HG03558 (cell line): ENCODE measurements around the gene TTLL6.
"Not testable (repeated sequence)": the region's sequence is repeated elsewhere in the genome, so short reads cannot be mapped to it uniquely, and the experiment has no call there.

Source experiments
- ATAC-seq: cut with Tn5 transposase; IDR thresholded peaks from one replicate; pipeline ENCODE4 v1.9.1; 2021; ENCODE audit warnings: moderate number of reproducible peaks; ENCODE audit not compliant: unreplicated experiment; ENCODE audit errors: extremely low read depth

The TTLL6 gene

GRCh38 chr17:48816774-48817590 lies at the start of gene TTLL6:
TTLL6 (minus strand) TSS chr17:48817229; CDS start chr17:48817072, 157 bp downstream.
- no peak for ATAC-seq

- ATAC-seq = no peak
Observed at GRCh38 chr17:48860456-48860855, 43.4 kb upstream of the TTLL6 start.

DNA sequence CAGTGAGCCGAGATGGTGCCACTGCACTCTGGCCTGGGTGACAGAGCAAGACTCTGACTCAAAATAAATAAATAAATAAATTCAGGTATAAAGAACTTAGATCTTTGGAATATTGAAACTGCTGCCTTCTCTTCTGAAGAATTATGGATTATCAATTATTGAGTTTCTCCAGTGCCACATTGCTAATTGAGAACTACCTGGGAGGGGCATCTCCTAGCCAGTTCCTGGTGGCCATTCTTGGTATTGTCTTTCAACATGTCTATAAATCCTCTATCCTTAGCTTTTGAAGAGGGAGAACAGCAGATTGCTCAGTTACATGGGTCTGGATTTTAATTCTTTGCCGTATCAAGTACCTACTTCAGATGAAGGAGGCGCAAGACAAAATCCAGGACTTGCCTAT lies 43.0 kb upstream of the TTLL6 start:
- ATAC-seq = no peak

DNA sequence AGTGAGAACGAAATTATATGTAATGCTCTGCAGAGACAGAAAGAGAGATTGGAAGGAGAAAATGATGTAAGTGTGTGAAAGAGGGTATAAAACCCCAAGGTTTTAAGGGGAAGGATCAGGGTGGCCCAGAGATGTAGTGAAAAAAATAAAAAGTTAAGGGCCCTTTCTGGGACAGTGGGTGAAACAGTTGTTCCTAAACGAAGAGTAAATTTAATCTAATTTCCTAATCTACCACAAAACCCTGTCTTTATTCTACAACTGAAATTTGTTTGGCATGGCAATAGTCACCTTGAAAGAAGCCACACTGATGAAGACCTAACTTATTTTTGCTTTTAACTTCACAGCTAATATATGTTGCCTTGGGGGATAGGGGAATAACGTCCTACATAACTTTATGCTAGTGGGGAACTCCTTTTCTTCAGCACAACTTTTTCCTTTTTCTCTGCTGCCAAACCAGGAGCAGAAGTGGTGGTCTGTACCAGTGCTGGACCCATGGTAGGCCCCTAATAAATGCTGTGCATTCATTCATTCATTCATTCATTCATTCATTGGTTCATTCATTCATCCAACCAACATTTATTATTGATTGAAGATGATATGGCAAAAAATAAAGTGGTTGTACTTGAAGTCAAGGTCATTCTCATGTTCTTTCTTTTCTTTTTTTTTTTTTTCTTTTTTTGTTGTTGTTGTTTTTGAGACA lies 39.2 kb upstream of the TTLL6 start:
- ATAC-seq = no peak

DNA sequence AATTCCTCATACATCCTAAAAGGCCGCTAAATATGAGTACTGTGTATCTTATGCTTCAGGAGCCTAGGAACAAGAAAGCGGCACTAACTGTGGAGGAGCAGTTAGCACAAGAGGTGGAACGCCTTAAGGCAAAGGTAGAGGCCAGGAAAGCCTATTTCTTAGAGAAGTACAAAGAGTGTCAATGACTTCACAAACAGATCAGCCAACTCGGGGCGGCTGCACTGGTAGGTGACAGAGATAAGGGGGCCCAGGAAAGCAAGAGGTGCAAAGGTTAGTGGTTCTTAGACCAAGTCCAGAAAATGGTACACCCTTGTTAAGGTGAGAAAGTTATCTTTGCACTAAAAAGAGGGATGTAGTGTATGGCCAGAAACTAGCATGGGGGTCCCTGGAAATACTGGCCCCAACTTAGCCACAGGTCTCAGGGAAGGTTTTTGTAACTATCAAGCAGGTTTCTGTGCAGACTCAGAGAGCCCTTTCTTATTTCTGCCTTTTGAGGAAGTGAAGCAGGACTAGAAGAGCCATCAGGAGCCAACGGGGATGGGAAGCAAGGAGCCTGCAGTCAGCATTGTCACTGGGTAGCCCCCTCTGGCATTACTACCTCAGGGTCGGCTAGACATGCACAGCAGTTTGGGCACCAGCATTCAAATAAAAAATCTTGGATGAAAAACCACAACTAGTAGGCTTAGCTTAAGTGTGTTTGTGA lies 37.9 kb upstream of the TTLL6 start:
- ATAC-seq = no peak

GRCh38 chr17:48850792-48851323 lies 33.8 kb upstream of the TTLL6 start:
- ATAC-seq = no peak

DNA sequence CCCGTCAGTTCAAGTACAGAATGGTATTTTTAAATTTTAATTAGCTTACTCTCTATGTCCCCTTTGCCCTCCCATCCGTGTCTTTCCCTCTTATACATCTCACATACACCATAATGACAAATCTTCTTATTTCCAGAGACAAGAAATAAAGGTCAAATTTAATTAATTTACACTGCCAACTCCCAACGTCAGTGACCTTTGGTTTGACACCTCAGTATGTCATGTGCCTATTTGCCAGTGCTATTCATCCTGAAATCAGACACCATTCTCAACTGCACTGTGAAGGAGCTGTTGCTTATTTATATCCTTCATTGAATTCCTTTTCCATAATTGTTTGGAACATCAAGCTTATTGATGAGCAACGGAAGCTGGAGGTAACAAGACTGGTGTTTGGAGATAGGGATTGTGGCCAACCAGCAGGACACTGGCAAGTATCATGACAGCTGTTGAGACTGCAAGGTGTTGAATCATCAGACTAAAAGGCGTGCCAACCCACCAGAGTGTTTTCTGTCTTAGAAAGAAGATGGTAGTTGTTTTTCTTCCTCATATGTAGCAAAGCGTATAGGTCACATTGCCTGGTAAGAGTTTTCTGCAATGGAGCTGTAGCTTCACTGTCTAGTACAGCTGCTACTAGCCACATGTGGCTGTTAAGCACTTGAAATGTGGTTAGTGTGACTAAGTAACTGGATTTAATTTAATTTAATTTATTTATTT lies 26.3 kb upstream of the TTLL6 start:
- no peak for ATAC-seq

DNA sequence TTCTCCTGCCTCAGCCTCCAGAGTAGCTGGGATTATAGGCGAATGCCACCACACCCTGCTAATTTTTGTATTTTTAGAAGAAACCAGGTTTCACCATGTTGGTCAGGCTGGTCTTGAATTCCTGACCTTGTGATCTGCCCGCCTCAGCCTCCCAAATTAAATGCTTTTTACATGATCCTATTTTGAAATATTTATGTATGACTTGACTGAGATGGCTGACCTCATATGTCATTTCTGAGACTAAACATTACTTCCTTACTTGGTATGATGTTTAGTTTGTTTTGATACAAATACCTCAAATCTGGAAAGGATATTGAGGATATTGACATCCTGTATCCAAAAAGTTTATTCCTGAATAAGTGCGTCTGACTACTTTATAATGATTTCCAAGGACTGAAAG lies 25.7 kb upstream of the TTLL6 start:
- ATAC-seq = no peak

GRCh38 chr17:48841395-48841831 lies 24.4 kb upstream of the TTLL6 start:
- peak; percentile 60 for ATAC-seq

GRCh38 chr17:48840441-48840840 lies 23.4 kb upstream of the TTLL6 start:
- no peak for ATAC-seq

- not testable (repeated sequence) for ATAC-seq
Observed at GRCh38 chr17:48837458-48837857, 20.4 kb upstream of the TTLL6 start.

DNA sequence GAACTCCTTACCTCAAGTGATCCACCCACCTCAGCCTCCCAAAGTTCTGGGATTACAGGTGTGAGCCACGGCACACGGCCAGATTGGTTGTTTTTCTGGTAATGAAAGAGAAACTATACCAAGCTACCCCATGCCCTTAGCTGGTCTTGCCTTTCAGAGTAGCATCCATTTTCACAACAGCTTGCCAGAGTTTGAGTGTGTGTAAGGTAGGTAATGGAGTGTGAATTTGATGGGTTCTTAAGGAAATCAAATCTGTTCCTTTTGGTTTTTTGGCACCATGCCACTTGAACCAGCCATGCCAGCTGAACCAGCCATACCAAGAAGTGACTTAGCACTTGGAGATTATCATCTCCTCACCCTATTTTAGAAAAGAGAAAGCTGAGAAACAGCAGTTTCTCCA lies 18.9 kb upstream of the TTLL6 start:
- ATAC-seq = no peak

GRCh38 chr17:48834973-48835372 lies 17.9 kb upstream of the TTLL6 start:
- no peak for ATAC-seq

- ATAC-seq = no peak
Observed at GRCh38 chr17:48831549-48831883, 14.5 kb upstream of the TTLL6 start.

GRCh38 chr17:48830840-48831548 lies 14.0 kb upstream of the TTLL6 start, which contains the start of gene CALCOCO2:
CALCOCO2 (plus strand) TSS chr17:48831035; CDS start chr17:48841708, 10,673 bp downstream.
- ATAC-seq = no peak

- ATAC-seq = no peak
Observed at GRCh38 chr17:48825446-48826381, 8.7 kb upstream of the TTLL6 start.

DNA sequence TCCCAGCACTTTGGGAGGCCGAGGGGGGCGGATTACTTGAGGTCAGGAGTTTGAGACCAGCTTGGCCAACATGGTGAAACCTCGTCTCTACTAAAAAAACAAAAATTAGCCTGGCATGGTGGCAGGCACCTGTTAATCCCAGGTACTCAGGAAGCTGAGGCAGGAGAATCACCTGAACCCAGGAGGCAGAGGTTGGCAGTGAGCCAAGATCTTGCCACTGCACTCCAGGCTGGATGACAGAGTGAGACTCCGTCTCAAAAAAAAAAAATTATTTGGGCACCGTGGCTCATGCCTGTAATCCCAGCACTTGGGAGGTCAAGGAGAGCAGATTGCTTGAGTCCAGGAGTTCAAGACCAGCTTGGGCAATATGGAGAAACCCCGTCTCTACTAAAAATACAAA lies 3.9 kb upstream of the TTLL6 start:
- ATAC-seq = not testable (repeated sequence)

- no peak for ATAC-seq
Observed at GRCh38 chr17:48819466-48819865, 2.4 kb upstream of the TTLL6 start.
